ENCODE measurements around the gene PRKCH. TPM values are rescaled to one million over a fixed set of nuclear protein-coding genes. Genes with fewer than 3 reads are reported as not detected.

The PRKCH gene
- total RNA-seq, 1 experiment from 2014 or later = 22.3 TPM

DNA sequence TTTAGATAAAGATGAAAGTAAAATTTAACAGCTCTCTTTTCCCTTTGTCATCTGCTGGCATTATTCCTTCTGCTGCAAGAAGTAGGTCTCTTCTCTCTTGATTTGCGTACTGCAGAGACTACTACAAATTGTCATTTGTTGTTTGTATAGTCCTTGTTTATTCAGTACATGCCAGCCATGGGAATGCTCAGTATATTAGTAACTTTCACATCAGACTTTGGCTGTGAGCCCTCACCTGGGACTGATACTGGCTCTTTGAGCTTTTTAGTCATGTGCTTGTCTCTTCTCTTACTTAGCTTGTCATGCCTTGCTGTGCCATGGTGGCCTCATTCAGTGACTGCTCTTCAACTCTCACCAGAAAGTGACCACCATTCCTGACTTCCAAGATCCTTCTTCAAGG, 169.8 kb downstream of the PRKCH start:
- Mint-ChIP-seq H3K4me3 (ENCODE audit: low read depth, unreplicated experiment) (no peak overlapping the region), H3K36me3 (ENCODE audit: insufficient read depth, unreplicated experiment) (no peaks in the 10 kb centered on the region), H3K4me1 (ENCODE audit: low read depth, unreplicated experiment) (peaks cover 15% of the 10 kb centered on the region), H3K27me3 (ENCODE audit: unreplicated experiment) (no peaks in the 10 kb centered on the region), H3K27ac (ENCODE audit: unreplicated experiment) (no peak overlapping the region), H3K9me3 (ENCODE audit: low read depth, unreplicated experiment) (no peaks in the 10 kb centered on the region)
- CTCF ChIA-PET = interaction anchor here (0.9 to 2.2 kb wide), 5 partner anchors 10 to 68 kb away, joined by 3 to 9 read pairs (median 5); no protein-coding TSS in a partner anchor
- DNase-seq = peak; percentile 24
- BruUV-seq (replicated peaks) = no TSS peak
- intact Hi-C loops (cut with micrococcal nuclease; ENCODE audit: unreplicated experiment) = no loop called here
- TF ChIP-seq, protein P1, sequence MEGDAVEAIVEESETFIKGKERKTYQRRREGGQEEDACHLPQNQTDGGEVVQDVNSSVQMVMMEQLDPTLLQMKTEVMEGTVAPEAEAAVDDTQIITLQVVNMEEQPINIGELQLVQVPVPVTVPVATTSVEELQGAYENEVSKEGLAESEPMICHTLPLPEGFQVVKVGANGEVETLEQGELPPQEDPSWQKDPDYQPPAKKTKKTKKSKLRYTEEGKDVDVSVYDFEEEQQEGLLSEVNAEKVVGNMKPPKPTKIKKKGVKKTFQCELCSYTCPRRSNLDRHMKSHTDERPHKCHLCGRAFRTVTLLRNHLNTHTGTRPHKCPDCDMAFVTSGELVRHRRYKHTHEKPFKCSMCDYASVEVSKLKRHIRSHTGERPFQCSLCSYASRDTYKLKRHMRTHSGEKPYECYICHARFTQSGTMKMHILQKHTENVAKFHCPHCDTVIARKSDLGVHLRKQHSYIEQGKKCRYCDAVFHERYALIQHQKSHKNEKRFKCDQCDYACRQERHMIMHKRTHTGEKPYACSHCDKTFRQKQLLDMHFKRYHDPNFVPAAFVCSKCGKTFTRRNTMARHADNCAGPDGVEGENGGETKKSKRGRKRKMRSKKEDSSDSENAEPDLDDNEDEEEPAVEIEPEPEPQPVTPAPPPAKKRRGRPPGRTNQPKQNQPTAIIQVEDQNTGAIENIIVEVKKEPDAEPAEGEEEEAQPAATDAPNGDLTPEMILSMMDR (IDR thresholded peaks at IDR 0.05; ENCODE audit: unreplicated experiment) = no peak

DNA sequence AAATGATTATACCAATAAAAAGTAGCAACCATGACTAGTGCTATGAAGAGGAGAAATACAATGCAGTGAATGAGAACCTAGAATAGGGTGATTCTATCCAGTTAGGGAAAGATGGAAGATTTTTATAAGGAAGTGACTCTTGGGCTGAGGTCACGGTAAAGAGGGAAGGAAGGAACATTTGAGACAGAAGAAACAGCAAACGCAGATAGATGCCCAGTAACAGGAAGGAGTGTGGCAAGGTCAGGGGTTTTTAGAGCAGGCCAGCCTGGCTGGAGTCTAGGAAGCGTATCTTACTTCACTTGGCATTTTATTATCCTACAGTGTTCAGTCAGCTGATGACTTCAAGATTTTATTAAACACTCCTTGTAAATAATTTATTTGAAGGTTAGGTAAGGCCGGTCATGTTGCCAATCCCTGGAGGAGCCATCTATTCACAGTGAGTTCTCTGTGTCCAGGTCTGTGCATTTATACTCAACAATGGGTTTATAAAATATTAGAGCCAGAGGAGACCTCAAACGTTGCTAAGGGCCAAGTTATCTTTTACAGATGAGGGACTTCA, 170.6 kb downstream of the PRKCH start:
- no TSS peak for BruUV-seq (replicated peaks)
- Mint-ChIP-seq H3K4me3 (ENCODE audit: low read depth, unreplicated experiment) (no peak overlapping the region), H3K27ac (ENCODE audit: unreplicated experiment) (no peak overlapping the region), H3K4me1 (ENCODE audit: low read depth, unreplicated experiment) (peaks cover 14% of the 10 kb centered on the region), H3K36me3 (ENCODE audit: insufficient read depth, unreplicated experiment) (no peaks in the 10 kb centered on the region), H3K27me3 (ENCODE audit: unreplicated experiment) (no peaks in the 10 kb centered on the region), H3K9me3 (ENCODE audit: low read depth, unreplicated experiment) (no peaks in the 10 kb centered on the region)
- intact Hi-C loops (cut with micrococcal nuclease; ENCODE audit: unreplicated experiment) = no loop called here
- CTCF ChIA-PET = interaction anchor here (0.9 to 2.2 kb wide), 5 partner anchors 11 to 68 kb away, joined by 3 to 9 read pairs (median 5); no protein-coding TSS in a partner anchor
- TF ChIP-seq, protein P1 (IDR thresholded peaks at IDR 0.05; ENCODE audit: unreplicated experiment) = no peak
- DNase-seq = no peak

DNA sequence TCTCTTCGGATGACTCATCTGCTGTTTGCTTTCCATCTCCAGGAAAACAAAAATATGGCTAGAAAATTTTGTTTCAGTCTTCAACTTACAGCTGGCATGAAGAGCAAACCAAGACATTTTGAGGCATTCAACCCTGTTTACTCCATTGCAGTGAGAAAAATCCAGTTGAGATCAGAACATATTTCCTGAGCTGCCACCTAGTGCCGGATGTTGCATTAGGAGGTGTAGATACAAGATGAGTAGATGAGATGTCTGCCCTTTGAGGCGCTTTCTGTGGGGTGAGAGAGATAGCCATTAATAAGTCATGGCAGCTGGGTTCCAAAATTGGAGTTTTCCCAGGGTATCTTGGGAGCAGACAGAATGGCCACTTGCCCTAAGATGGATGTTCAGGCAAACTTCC, 171.1 kb downstream of the PRKCH start:
- H3K27me3 Mint-ChIP-seq (ENCODE audit: unreplicated experiment) = no peaks in the 10 kb centered on the region
- H3K27ac Mint-ChIP-seq (ENCODE audit: unreplicated experiment) = no peak overlapping the region
- no TSS peak for BruUV-seq (replicated peaks)
- no peak overlapping the region for H3K4me3 Mint-ChIP-seq (ENCODE audit: low read depth, unreplicated experiment)
- no peak for DNase-seq
- H3K4me1 Mint-ChIP-seq (ENCODE audit: low read depth, unreplicated experiment) = peaks cover 8% of the 10 kb centered on the region
- TF ChIP-seq, protein P1 (IDR thresholded peaks at IDR 0.05; ENCODE audit: unreplicated experiment) = no peak
- H3K36me3 Mint-ChIP-seq (ENCODE audit: insufficient read depth, unreplicated experiment) = no peaks in the 10 kb centered on the region
- intact Hi-C loops (cut with micrococcal nuclease; ENCODE audit: unreplicated experiment) = no loop called here
- no peaks in the 10 kb centered on the region for H3K9me3 Mint-ChIP-seq (ENCODE audit: low read depth, unreplicated experiment)
- CTCF ChIA-PET = no interaction called here

DNA sequence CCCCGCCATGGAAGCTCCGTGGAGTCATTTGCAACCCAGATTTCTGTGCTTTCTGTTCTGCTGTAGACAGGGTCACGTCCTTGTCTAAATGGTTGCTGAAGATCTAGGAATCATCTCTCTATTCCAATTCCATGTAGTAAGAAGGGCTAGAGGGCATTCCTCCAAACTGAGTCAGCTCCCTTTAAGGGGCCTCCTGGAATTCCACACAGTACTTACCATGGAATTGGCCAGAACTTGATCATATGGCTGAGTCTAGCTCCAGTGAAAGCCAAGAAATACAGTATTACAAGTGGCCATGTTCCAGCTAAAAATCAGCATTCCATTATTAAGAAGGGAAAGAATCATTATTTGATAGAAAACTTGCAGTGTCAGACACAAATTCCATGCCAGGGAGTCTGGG, 171.9 kb downstream of the PRKCH start:
- no peak overlapping the region for H3K4me3 Mint-ChIP-seq (ENCODE audit: low read depth, unreplicated experiment)
- BruUV-seq (replicated peaks) = no TSS peak
- DNase-seq = no peak
- no peak overlapping the region for H3K27ac Mint-ChIP-seq (ENCODE audit: unreplicated experiment)
- H3K27me3 Mint-ChIP-seq (ENCODE audit: unreplicated experiment) = no peaks in the 10 kb centered on the region
- TF ChIP-seq, protein P1 (IDR thresholded peaks at IDR 0.05; ENCODE audit: unreplicated experiment) = no peak
- CTCF ChIA-PET = no interaction called here
- peaks cover 7% of the 10 kb centered on the region for H3K4me1 Mint-ChIP-seq (ENCODE audit: low read depth, unreplicated experiment)
- no peaks in the 10 kb centered on the region for H3K36me3 Mint-ChIP-seq (ENCODE audit: insufficient read depth, unreplicated experiment)
- intact Hi-C loops (cut with micrococcal nuclease; ENCODE audit: unreplicated experiment) = no loop called here
- no peaks in the 10 kb centered on the region for H3K9me3 Mint-ChIP-seq (ENCODE audit: low read depth, unreplicated experiment)
